Liver (tissue), 9 donors: ENCODE measurements around the gene MAP3K21. TPM values are rescaled to one million over a fixed set of nuclear protein-coding genes. Genes with fewer than 3 reads are reported as not detected.

Experiments used
- DNase-seq: peaks from one replicate; pipeline ENCODE4 v3.0.0-alpha.2; 2017; ENCODE audit warnings: low spot score
- H3K27ac ChIP-seq, 2 donors: one replicate each; pipeline ENCODE4 v1.7.0; 2013; ENCODE audit warnings: inconsistent platforms in 2 of 2, low read length in 2 of 2, control low read depth in 1 of 2, low read depth in 1 of 2, mild to moderate bottlenecking in 1 of 2
- H3K27me3 ChIP-seq, 4 donors: one replicate each; pipeline versions ENCODE4 v1.6.1 to v1.7.0; 2013; ENCODE audit warnings: low read length in 3 of 4, inconsistent platforms in 1 of 4, mild to moderate bottlenecking in 1 of 4, moderate library complexity in 1 of 4; ENCODE audit not compliant: control insufficient read depth in 4 of 4, insufficient read depth in 4 of 4
- H3K36me3 ChIP-seq, 4 donors: one replicate each; pipeline versions ENCODE4 v1.6.1 to v1.7.0; 2013; ENCODE audit warnings: low read length in 3 of 4, mild to moderate bottlenecking in 3 of 4, low read depth in 1 of 4, moderate library complexity in 1 of 4; ENCODE audit not compliant: control insufficient read depth in 4 of 4, insufficient read depth in 3 of 4
- H3K4me1 ChIP-seq, 4 donors: one replicate each; pipeline versions ENCODE4 v1.6.1 to v1.7.0; 2013; ENCODE audit warnings: low read length in 3 of 4, mild to moderate bottlenecking in 3 of 4, moderate library complexity in 1 of 4; ENCODE audit not compliant: control insufficient read depth in 4 of 4, insufficient read depth in 4 of 4
- H3K4me3 ChIP-seq, 3 donors: one replicate each; pipeline versions ENCODE4 v1.6.1 to v1.7.0; 2013; ENCODE audit warnings: low read length in 3 of 3, control low read depth in 1 of 3, low read depth in 1 of 3, mild to moderate bottlenecking in 1 of 3
- H3K9ac ChIP-seq, 2 donors: one replicate each; pipeline ENCODE4 v1.7.0; 2013; ENCODE audit warnings: low read length in 2 of 2, mild to moderate bottlenecking in 2 of 2, moderate library complexity in 2 of 2, control low read depth in 1 of 2, low read depth in 1 of 2
- H3K9me3 ChIP-seq, 4 donors: one replicate each; pipeline versions ENCODE4 v1.6.1 to v1.7.0; 2013; ENCODE audit warnings: low read length in 3 of 4; ENCODE audit not compliant: control insufficient read depth in 4 of 4
- ATF3 ChIP-seq: IDR thresholded peaks from 2 replicates; pipeline ENCODE4 v1.6.1; 2016; ENCODE audit warnings: antibody characterized with exemption
- EGR1 ChIP-seq, 2 donors: IDR thresholded peaks; 2 replicates each; pipeline ENCODE4 v1.6.1; 2016 to 2018; ENCODE audit warnings: antibody characterized with exemption in 2 of 2, low read depth in 2 of 2
- FOXA1 ChIP-seq: IDR thresholded peaks from 2 replicates; pipeline ENCODE4 v1.6.1; 2016; ENCODE audit warnings: antibody characterized with exemption
- FOXA2 ChIP-seq: IDR thresholded peaks from 2 replicates; pipeline ENCODE4 v1.6.1; 2016; ENCODE audit warnings: antibody characterized with exemption
- GABPA ChIP-seq, 2 donors: IDR thresholded peaks in 1 of 2; conservative IDR thresholded peaks in 1 of 2; 2 replicates each; pipeline ENCODE4 v1.6.1; 2016; ENCODE audit warnings: antibody characterized with exemption in 2 of 2, mild to moderate bottlenecking in 1 of 2, moderate library complexity in 1 of 2
- HNF4A ChIP-seq, 2 donors: conservative IDR thresholded peaks; 2 replicates each; pipeline ENCODE4 v1.6.1; 2016; ENCODE audit warnings: antibody characterized with exemption in 2 of 2, mild to moderate bottlenecking in 2 of 2
- HNF4G ChIP-seq: IDR thresholded peaks from 2 replicates; pipeline ENCODE4 v1.6.1; 2016; ENCODE audit warnings: antibody characterized with exemption
- JUND ChIP-seq, 2 donors: IDR thresholded peaks; 2 replicates each; pipeline ENCODE4 v1.6.1; 2016; ENCODE audit warnings: antibody characterized with exemption in 2 of 2
- MAX ChIP-seq: IDR thresholded peaks from 2 replicates; pipeline ENCODE4 v1.6.1; 2016; ENCODE audit warnings: antibody characterized with exemption
- NR2F2 ChIP-seq: IDR thresholded peaks from 2 replicates; pipeline ENCODE4 v1.6.1; 2016; ENCODE audit warnings: antibody characterized with exemption
- RAD21 ChIP-seq, 2 donors: IDR thresholded peaks; 2 replicates each; pipeline ENCODE4 v1.6.1; 2016; ENCODE audit warnings: antibody characterized with exemption in 2 of 2, mild to moderate bottlenecking in 2 of 2
- REST ChIP-seq: IDR thresholded peaks from 2 replicates; pipeline ENCODE4 v1.6.1; 2016; ENCODE audit warnings: antibody characterized with exemption, mild to moderate bottlenecking
- RXRA ChIP-seq, 2 donors: IDR thresholded peaks; 2 replicates each; pipeline ENCODE4 v1.6.1; 2017 to 2018; ENCODE audit warnings: antibody characterized with exemption in 2 of 2, mild to moderate bottlenecking in 1 of 2
- SP1 ChIP-seq: IDR thresholded peaks from 2 replicates; pipeline ENCODE4 v1.6.1; 2018; ENCODE audit warnings: antibody characterized with exemption, mild to moderate bottlenecking
- TAF1 ChIP-seq: conservative IDR thresholded peaks from 2 replicates; pipeline ENCODE4 v1.6.1; 2016; ENCODE audit warnings: antibody characterized with exemption, mild to moderate bottlenecking
- YY1 ChIP-seq: IDR thresholded peaks from 2 replicates; pipeline ENCODE4 v1.6.1; 2016; ENCODE audit warnings: antibody characterized with exemption, mild to moderate bottlenecking
- ZBTB33 ChIP-seq: IDR thresholded peaks from 2 replicates; pipeline ENCODE4 v1.6.1; 2016; ENCODE audit warnings: antibody characterized with exemption
- WGBS: extraction: QIAGEN DNeasy Blood & Tissue Kit; methylation state at CpG from one replicate; pipeline ENCODE4 v1.1.7; 2013; 5-methylcytosine and 5-hydroxymethylcytosine counted together
- polyA plus RNA-seq, 2 donors: library from polyadenylated mRNA; stranded (reverse) in 1 of 2; unstranded in 1 of 2; fragments of 200-250 nt in 1 of 2; fragments of >200 nt in 1 of 2; fragmentation: Nextera tagmentation in 1 of 2; extraction: Ambion mirVana in 1 of 2; gene quantifications; one replicate each; pipeline versions ENCODE4 v1.2.1 to v1.2.3, GENCODE V29; 2013 to 2015
- total RNA-seq, 2 donors: library from RNA; depleted of rRNA; stranded (reverse); fragments of >200 nt; gene quantifications; one replicate each; pipeline ENCODE4 v1.2.3, GENCODE V29; 2014
- TF ChIP-seq, protein P1 (sequence below): fragments of 150-350 bp; IDR thresholded peaks from 2 replicates; pipeline ENCODE4 v1.5.1; 2017; ENCODE audit warnings: improper control_type of control experiment, low read depth, low read length; ENCODE audit not compliant: missing input control
- donor health status: healthy.
- donor health status: healthy.
- donor health status: healthy.
- donor health status: healthy.
- donor health status: healthy.

The MAP3K21 gene
- total and polyA plus RNA-seq, 4 donors: 0.51 to 7.3 (median 1.6) TPM

DNA sequence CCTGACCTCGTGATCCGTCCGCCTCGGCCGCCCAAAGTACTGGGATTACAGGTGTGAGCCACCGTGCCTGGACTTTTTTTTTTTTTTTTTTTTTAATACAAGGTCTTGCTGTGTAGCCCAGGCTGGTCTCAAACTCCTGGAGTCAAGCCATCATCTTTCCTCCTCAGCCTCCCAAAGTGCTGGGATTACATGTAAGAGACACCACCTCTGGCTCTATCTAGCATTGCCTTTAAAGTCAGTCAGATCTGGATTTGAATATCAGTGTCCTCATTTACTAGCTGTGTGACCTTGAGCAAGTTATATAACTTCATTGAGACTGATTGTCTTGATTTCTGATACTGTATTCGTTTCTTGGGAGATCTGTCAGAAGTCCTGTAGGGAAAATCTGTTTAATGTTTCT, 6.6 kb downstream of the MAP3K21 start:
- no peak overlapping the region for H3K4me3 ChIP-seq
- TF ChIP-seq ZBTB33 (no peak), ATF3 (no peak), SP1 (no peak), EGR1 (IDR thresholded peaks at IDR 0.05; ENCODE audit: low read depth in 2 of 2) (no peak), FOXA1 (no peak), MAX (no peak), RXRA (IDR thresholded peaks at IDR 0.05) (no peak), JUND (IDR thresholded peaks at IDR 0.05) (no peak), YY1 (no peak), RAD21 (IDR thresholded peaks at IDR 0.05) (no peak), FOXA2 (no peak)
- TF ChIP-seq, protein P1, sequence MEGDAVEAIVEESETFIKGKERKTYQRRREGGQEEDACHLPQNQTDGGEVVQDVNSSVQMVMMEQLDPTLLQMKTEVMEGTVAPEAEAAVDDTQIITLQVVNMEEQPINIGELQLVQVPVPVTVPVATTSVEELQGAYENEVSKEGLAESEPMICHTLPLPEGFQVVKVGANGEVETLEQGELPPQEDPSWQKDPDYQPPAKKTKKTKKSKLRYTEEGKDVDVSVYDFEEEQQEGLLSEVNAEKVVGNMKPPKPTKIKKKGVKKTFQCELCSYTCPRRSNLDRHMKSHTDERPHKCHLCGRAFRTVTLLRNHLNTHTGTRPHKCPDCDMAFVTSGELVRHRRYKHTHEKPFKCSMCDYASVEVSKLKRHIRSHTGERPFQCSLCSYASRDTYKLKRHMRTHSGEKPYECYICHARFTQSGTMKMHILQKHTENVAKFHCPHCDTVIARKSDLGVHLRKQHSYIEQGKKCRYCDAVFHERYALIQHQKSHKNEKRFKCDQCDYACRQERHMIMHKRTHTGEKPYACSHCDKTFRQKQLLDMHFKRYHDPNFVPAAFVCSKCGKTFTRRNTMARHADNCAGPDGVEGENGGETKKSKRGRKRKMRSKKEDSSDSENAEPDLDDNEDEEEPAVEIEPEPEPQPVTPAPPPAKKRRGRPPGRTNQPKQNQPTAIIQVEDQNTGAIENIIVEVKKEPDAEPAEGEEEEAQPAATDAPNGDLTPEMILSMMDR: no peak
- WGBS: 87% methylated on average over 7 of the region's 7 CpGs
- H3K27me3 ChIP-seq: no peaks in the 10 kb centered on the region
- no peak overlapping the region for H3K9ac ChIP-seq
- H3K27ac ChIP-seq: no peak overlapping the region
- no peaks in the 10 kb centered on the region for H3K9me3 ChIP-seq
- no peak for DNase-seq
- H3K4me1 ChIP-seq: peaks cover 5 to 30% (median 7%) of the 10 kb centered on the region in 4 donors
- no peaks in the 10 kb centered on the region for H3K36me3 ChIP-seq

- Histone ChIP-seq H3K27ac (no peak overlapping the region), H3K9ac (no peak overlapping the region), H3K9me3 (no peaks in the 10 kb centered on the region), H3K4me1 (peaks cover 2 to 26% (median 10%) of the 10 kb centered on the region in 4 donors), H3K27me3 (no peaks in the 10 kb centered on the region), H3K4me3 (no peak overlapping the region), H3K36me3 (no peaks in the 10 kb centered on the region)
- no peak for DNase-seq
- 93% methylated on average over 5 of the region's 5 CpGs for WGBS
- TF ChIP-seq GABPA (IDR thresholded peaks at IDR 0.05 in 1 of 2, conservative IDR thresholded peaks at IDR 0.05 in 1 of 2) (no peak), RXRA (IDR thresholded peaks at IDR 0.05) (no peak), FOXA1 (no peak), EGR1 (IDR thresholded peaks at IDR 0.05; ENCODE audit: low read depth in 2 of 2) (no peak), MAX (no peak), NR2F2 (no peak), REST (no peak), JUND (IDR thresholded peaks at IDR 0.05) (no peak), HNF4G (no peak), RAD21 (IDR thresholded peaks at IDR 0.05) (no peak), HNF4A (conservative IDR thresholded peaks at IDR 0.05) (no peak), TAF1 (no peak), SP1 (no peak), FOXA2 (no peak)
- TF ChIP-seq, protein P1: no peak
Observed at GRCh38 chr1:233336554-233337456, 9.3 kb downstream of the MAP3K21 start.
